Loucy (cell line): ENCODE data around the gene MGAT5B.

ENCODE experiments used
- H2AFZ ChIP-seq: fragments of 200-600 bp; sonication (generic); 2 replicates; pipeline ENCODE4 v1.6.0; 2016; ENCODE audit warnings: antibody characterized with exemption, mild to moderate bottlenecking, low read length, moderate library complexity
- H3F3A ChIP-seq: fragments of 200-600 bp; 2 replicates; pipeline ENCODE4 v1.6.0; 2016; ENCODE audit warnings: antibody characterized with exemption, low read depth, mild to moderate bottlenecking
- H3K27me3 ChIP-seq: fragments of 200-600 bp; sonication (generic); 2 replicates; pipeline ENCODE4 v1.6.1; 2014; ENCODE audit warnings: low read length, mild to moderate bottlenecking; ENCODE audit not compliant: insufficient read depth, poor library complexity, severe bottlenecking
- H3K36me3 ChIP-seq: fragments of 200-600 bp; sonication (generic); 2 replicates; pipeline ENCODE4 v1.6.1; 2016; ENCODE audit warnings: low read length; ENCODE audit not compliant: insufficient read depth
- H3K4me1 ChIP-seq: fragments of 200-600 bp; sonication (generic); 2 replicates; pipeline ENCODE4 v1.5.1; 2014; ENCODE audit warnings: low read length, mild to moderate bottlenecking; ENCODE audit not compliant: insufficient read depth, poor library complexity, severe bottlenecking
- H3K4me2 ChIP-seq: fragments of 200-600 bp; sonication (generic); 2 replicates; pipeline ENCODE4 v1.6.0; 2014; ENCODE audit warnings: antibody characterized with exemption, low read length, low read depth, mild to moderate bottlenecking; ENCODE audit not compliant: poor library complexity, severe bottlenecking
- H3K4me3 ChIP-seq: fragments of 200-600 bp; sonication (generic); 2 replicates; pipeline ENCODE4 v1.5.1; 2014; ENCODE audit warnings: low read length, mild to moderate bottlenecking, mixed read lengths; ENCODE audit not compliant: poor library complexity, severe bottlenecking
- H3K79me2 ChIP-seq: fragments of 200-600 bp; sonication (generic); 2 replicates; pipeline ENCODE4 v1.6.1; 2014; ENCODE audit warnings: low read length; ENCODE audit not compliant: insufficient read depth
- H3K9ac ChIP-seq: fragments of 200-600 bp; sonication (generic); 2 replicates; pipeline ENCODE4 v1.6.0; 2014; ENCODE audit warnings: mild to moderate bottlenecking, low read depth, low read length, moderate library complexity; ENCODE audit not compliant: poor library complexity, severe bottlenecking
- H3K9me2 ChIP-seq: fragments of 200-600 bp; sonication (generic); replicated peaks from 2 replicates; pipeline ENCODE4 v1.6.1; 2016; ENCODE audit warnings: low read depth, low read length, mixed read lengths
- H3K9me3 ChIP-seq: fragments of 200-600 bp; sonication (generic); 2 replicates; pipeline ENCODE4 v1.6.1; 2014; ENCODE audit warnings: mild to moderate bottlenecking, antibody characterized with exemption, low read length, low read depth; ENCODE audit not compliant: insufficient read depth
- H4K20me1 ChIP-seq: fragments of 200-600 bp; sonication (generic); 2 replicates; pipeline ENCODE4 v1.6.0; 2014; ENCODE audit warnings: antibody characterized with exemption, low read length, mild to moderate bottlenecking; ENCODE audit not compliant: insufficient read depth, poor library complexity, severe bottlenecking
- CTCF ChIP-seq: fragments of 200-600 bp; sonication (generic); conservative IDR thresholded peaks from 2 replicates; pipeline ENCODE4 v1.5.1; 2014; ENCODE audit warnings: mild to moderate bottlenecking, antibody characterized with exemption, low read length
- EZH2phosphoT487 ChIP-seq: fragments of 200-600 bp; IDR thresholded peaks from 2 replicates; pipeline ENCODE4 v1.6.1; 2018; ENCODE audit warnings: antibody characterized with exemption, mild to moderate bottlenecking, moderate library complexity, borderline replicate concordance

MGAT5B gene

DNA sequence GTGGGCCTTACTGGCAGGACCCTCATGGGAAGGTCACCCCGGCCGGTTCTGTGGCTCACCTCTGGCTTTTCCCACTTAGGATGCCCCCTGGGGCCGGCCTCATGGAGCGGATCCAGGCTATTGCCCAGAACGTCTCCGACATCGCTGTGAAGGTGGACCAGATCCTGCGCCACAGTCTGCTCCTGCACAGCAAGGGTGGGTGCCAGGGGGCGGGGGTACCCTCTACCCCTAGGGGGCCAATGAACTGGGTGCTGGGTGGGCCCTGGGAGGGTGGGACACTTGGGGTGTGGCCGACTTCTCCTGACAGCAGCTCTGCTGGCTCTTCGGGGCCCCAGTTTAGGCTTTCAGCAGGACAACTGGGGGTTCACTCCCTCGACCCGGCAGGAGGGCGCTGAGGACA lies 34.3 kb downstream of the MGAT5B start:
- TF ChIP-seq CTCF: no peak
- TF ChIP-seq EZH2phosphoT487: no peak
- no peaks in the 10 kb centered on the region for H3K27me3 ChIP-seq

DNA sequence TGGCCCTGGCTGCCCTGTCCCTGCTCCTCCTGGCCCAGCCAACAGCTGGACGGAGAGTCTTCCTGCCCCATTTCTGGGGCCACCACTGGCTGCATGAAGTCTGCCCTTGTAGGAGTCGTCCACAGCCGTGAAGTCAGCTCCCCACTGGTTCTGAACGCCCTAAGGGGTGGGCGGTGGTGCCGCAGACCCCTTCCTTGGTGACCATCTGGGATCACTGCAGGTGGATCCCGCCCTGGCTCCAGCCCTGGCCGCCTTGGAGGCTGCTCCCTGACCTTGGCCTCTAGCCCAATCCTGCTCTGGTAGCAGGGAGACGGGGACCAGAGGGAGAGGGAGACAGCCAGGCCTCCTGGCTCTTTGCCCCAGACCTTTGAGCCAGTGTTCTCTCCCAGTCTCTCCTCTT lies 35.4 kb downstream of the MGAT5B start:
- Histone ChIP-seq H3K4me2 (no peak overlapping the region), H3K27me3 (no peaks in the 10 kb centered on the region), H2AFZ (no peak overlapping the region), H3K9me2 (no peaks in the 10 kb centered on the region), H3K9ac (no peak overlapping the region), H3K9me3 (no peaks in the 10 kb centered on the region), H3K4me3 (no peak overlapping the region), H4K20me1 (no peaks in the 10 kb centered on the region), H3K79me2 (no peaks in the 10 kb centered on the region), H3K36me3 (no peaks in the 10 kb centered on the region), H3K4me1 (no peaks in the 10 kb centered on the region), H3F3A (no peaks in the 10 kb centered on the region)
- no peak for TF ChIP-seq EZH2phosphoT487
- TF ChIP-seq CTCF: no peak

More for the DNA sequence above, 34.3 kb downstream of the MGAT5B start:
- Histone ChIP-seq H3K4me3 (no peak overlapping the region), H3K9ac (no peak overlapping the region), H3K9me3 (no peaks in the 10 kb centered on the region), H3K36me3 (no peaks in the 10 kb centered on the region), H3K9me2 (no peaks in the 10 kb centered on the region), H4K20me1 (no peaks in the 10 kb centered on the region), H3F3A (no peaks in the 10 kb centered on the region), H3K4me2 (no peak overlapping the region), H3K79me2 (no peaks in the 10 kb centered on the region), H3K4me1 (no peaks in the 10 kb centered on the region), H2AFZ (no peak overlapping the region)

- H3K27me3 ChIP-seq: no peaks in the 10 kb centered on the region
Observed at GRCh38 chr17:76904116-76904515, 35.9 kb downstream of the MGAT5B start.

More at GRCh38 chr17:76904116-76904515, 35.9 kb downstream of the MGAT5B start:
- no peaks in the 10 kb centered on the region for H3F3A ChIP-seq
- no peaks in the 10 kb centered on the region for H3K36me3 ChIP-seq
- no peaks in the 10 kb centered on the region for H4K20me1 ChIP-seq
- H2AFZ ChIP-seq: no peak overlapping the region
- no peak overlapping the region for H3K9ac ChIP-seq
- no peaks in the 10 kb centered on the region for H3K9me2 ChIP-seq
- H3K4me2 ChIP-seq: no peak overlapping the region
- no peaks in the 10 kb centered on the region for H3K4me1 ChIP-seq
- H3K4me3 ChIP-seq: no peak overlapping the region
- H3K79me2 ChIP-seq: no peaks in the 10 kb centered on the region
- TF ChIP-seq EZH2phosphoT487 (no peak), CTCF (no peak)
- no peaks in the 10 kb centered on the region for H3K9me3 ChIP-seq
